HepG2 (cell line): ENCODE results near the gene GASK1A. TPM values are rescaled to one million over a fixed set of nuclear protein-coding genes. Genes with fewer than 3 reads are reported as not detected.

ENCODE experiments used
- ATAC-seq: fragments of 200-7000 bp; cut with Tn5 transposase; 3 replicates; pipeline ENCODE4 v1.9.1; 2020; ENCODE audit warnings: mild to moderate bottlenecking, moderate library complexity
- BruUV-seq: library from RNA; stranded (reverse); fragments of 400-500 nt; replicated peaks from 2 replicates; lab custom pipeline; 2021; lab: Mats Ljungman, UMichigan
- CTCF ChIA-PET: fragments of 300-600 bp; formaldehyde crosslinking; extraction: SDS; loops from one replicate; lab custom pipeline; 2021; ENCODE audit warnings: low total read pairs, inconsistent platforms, low intra/inter-chr PET ratio; lab: Yijun Ruan, JAX
- POLR2A ChIA-PET: fragments of 350-600 bp; sonication (Branson Sonifier 250); formaldehyde crosslinking; loops from one replicate; lab custom pipeline; 2020; ENCODE audit warnings: antibody characterized with exemption, inconsistent platforms; lab: Yijun Ruan, JAX
- DNase-seq: peaks from one replicate; pipeline ENCODE4 v3.0.0-alpha.2; 2015; ENCODE audit warnings: low spot score
- FAIRE-seq: peaks from 3 replicates; lab custom pipeline; 2011; peaks lifted over from hg19 to GRCh38; lab: Jason Lieb, UNC
- H2AFZ ChIP-seq: one replicate; pipeline ENCODE4 v1.6.1; 2011; ENCODE audit warnings: low read length, inconsistent platforms
- H3K27ac ChIP-seq: fragments of 300-600 bp; 3 replicates; pipeline ENCODE4 v1.8.0; 2011; ENCODE audit warnings: mixed run types, mild to moderate bottlenecking, mixed read lengths, low read length, inconsistent platforms; ENCODE audit not compliant: insufficient read depth; ENCODE audit errors: extremely low read length
- H3K27me3 ChIP-seq, 2 experiments: fragments of 200-600 bp in 1 of 2; 2 replicates in 1 of 2; 3 replicates in 1 of 2; pipeline versions ENCODE4 v1.6.0 to v1.8.0; 2011; ENCODE audit warnings: low read length in 2 of 2, mild to moderate bottlenecking in 2 of 2, moderate library complexity in 2 of 2, inconsistent platforms in 1 of 2; ENCODE audit not compliant: insufficient read depth in 2 of 2, control insufficient read depth in 1 of 2
- H3K36me3 ChIP-seq, 2 experiments: fragments of 200-600 bp in 1 of 2; replicated peaks in 1 of 2; 2 replicates in 1 of 2; 3 replicates in 1 of 2; pipeline versions ENCODE4 v1.5.1 to v1.8.0; 2011; ENCODE audit warnings: low read length in 2 of 2, inconsistent platforms in 1 of 2; ENCODE audit not compliant: insufficient read depth in 2 of 2, control insufficient read depth in 1 of 2
- H3K4me1 ChIP-seq: 2 replicates; pipeline ENCODE4 v1.5.1; 2012; ENCODE audit warnings: low read length, inconsistent platforms; ENCODE audit not compliant: insufficient read depth
- H3K4me2 ChIP-seq: 2 replicates; pipeline ENCODE4 v1.6.0; 2011; ENCODE audit warnings: low read depth, low read length, inconsistent platforms
- H3K4me3 ChIP-seq, 3 experiments: fragments of 200-600 bp in 1 of 3; sonication (generic), shearing (Covaris generic) in 1 of 3; replicated peaks in 1 of 3; 2 replicates each; pipeline ENCODE4 v1.5.1; 2011 to 2016; ENCODE audit warnings: low read length in 3 of 3, inconsistent platforms in 2 of 3, low read depth in 2 of 3, mild to moderate bottlenecking in 2 of 3, control low read depth in 1 of 3, mixed read lengths in 1 of 3; ENCODE audit not compliant: insufficient read depth in 1 of 3
- H3K79me2 ChIP-seq: one replicate; pipeline ENCODE4 v1.6.1; 2011; ENCODE audit warnings: low read length, inconsistent platforms; ENCODE audit not compliant: insufficient read depth
- H3K9ac ChIP-seq: 2 replicates; pipeline ENCODE4 v1.6.0; 2011; ENCODE audit warnings: mild to moderate bottlenecking, low read depth, low read length, inconsistent platforms; ENCODE audit not compliant: insufficient read depth
- H3K9me3 ChIP-seq: 2 replicates; pipeline ENCODE4 v1.5.1; 2012; ENCODE audit warnings: mild to moderate bottlenecking, low read length
- H4K20me1 ChIP-seq: 2 replicates; pipeline ENCODE4 v1.6.0; 2011; ENCODE audit warnings: inconsistent platforms, mild to moderate bottlenecking, low read length, moderate library complexity; ENCODE audit not compliant: insufficient read depth
- IKZF1 ChIP-seq: fragments of 450-650 bp; IDR thresholded peaks from 2 replicates; pipeline ENCODE4 v1.7.1; 2016
- ZNF839 ChIP-seq: sonication (generic); formaldehyde crosslinking; IDR thresholded peaks from 2 replicates; pipeline ENCODE4 v1.4.0; 2020; ENCODE audit warnings: missing genetic modification reagents, mild to moderate bottlenecking, borderline replicate concordance
- ZUFSP ChIP-seq: sonication (generic); formaldehyde crosslinking; IDR thresholded peaks from 2 replicates; pipeline ENCODE4 v1.9.0; 2021; ENCODE audit warnings: missing genetic modification reagents, mild to moderate bottlenecking, borderline replicate concordance
- WGBS: methylation state at CpG from one replicate; pipeline ENCODE4 v1.1.6; 2017; ENCODE audit warnings: low lambda C conversion rate; 5-methylcytosine and 5-hydroxymethylcytosine counted together
- in situ Hi-C: cut with HindIII; loops from 2 replicates; pipeline ENCODE4 v1.10.0; 2017; ENCODE audit warnings: low pct_unique_long_range_greater_than_20kb; ENCODE audit not compliant: extremely low pct_ligation_motif_present
- intact Hi-C: fragments of 100-400 bp; cut with micrococcal nuclease; formaldehyde crosslinking; loops from one replicate; pipeline ENCODE4 v1.10.0; 2022; ENCODE audit not compliant: unreplicated experiment
- polyA plus RNA-seq, 8 experiments: library from polyadenylated mRNA; depleted of rRNA in 3 of 8; stranded (reverse) in 7 of 8; unstranded in 1 of 8; fragments of >200 nt; fragmentation: Illumina TruSeq in 4 of 8; extraction: Trizol in 4 of 8; gene quantifications; 2 replicates each; pipeline versions ENCODE4 v1.2.1 to v1.2.3, GENCODE V29; 2011 to 2016; ENCODE audit warnings: low read depth in 4 of 8, missing spikeins in 1 of 8, mixed read lengths in 1 of 8; ENCODE audit not compliant: insufficient read depth in 1 of 8
- total RNA-seq, 5 experiments: library from RNA; depleted of rRNA; stranded (reverse); fragments of >200 nt; fragmentation: Illumina TruSeq; extraction: Trizol; gene quantifications; 2 replicates each; pipeline ENCODE4 v1.2.3, GENCODE V29; 2016; ENCODE audit warnings: low read depth in 1 of 5
- TF ChIP-seq, protein P1 (sequence below), 2 experiments: IDR thresholded peaks; 2 replicates each; pipeline ENCODE4 v1.6.1; 2011 to 2012; ENCODE audit warnings: low read length in 2 of 2, borderline replicate concordance in 1 of 2, low read depth in 1 of 2, mild to moderate bottlenecking in 1 of 2, moderate library complexity in 1 of 2

GASK1A gene
- total and polyA plus RNA-seq, 2 of the 13 experiments (the other 11 are each of a cell fraction or from before 2014, with no cell fraction given) = not detected

DNA sequence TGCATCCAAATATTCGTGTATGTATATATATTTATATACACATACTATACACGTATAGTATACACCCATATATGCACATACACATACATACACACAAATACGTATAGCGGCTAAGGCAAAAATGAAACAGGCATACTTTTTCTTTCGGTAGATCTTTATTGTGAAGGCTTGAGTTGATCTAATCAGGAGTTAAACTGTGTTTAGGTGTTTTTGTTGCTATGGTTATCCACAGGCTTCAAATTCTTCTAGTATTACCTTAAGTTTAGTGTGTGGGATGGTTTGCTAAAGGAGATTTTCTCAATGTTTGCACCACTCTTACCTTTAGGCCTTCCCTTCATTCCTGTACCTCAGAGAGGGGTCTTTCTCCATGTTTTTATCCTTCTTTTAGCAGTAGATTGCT, 45.0 kb upstream of the GASK1A start:
- Histone ChIP-seq H3K27me3 (peaks cover 0 to 6% of the 10 kb centered on the region in 2 experiments; a peak in 1 of 5 replicates), H3K4me2 (no peak overlapping the region), H2AFZ (no peak overlapping the region)
- no peak for DNase-seq
- in situ Hi-C loops = no loop called here
- no peak for FAIRE-seq
- BruUV-seq = no TSS peak
- no peak for TF ChIP-seq ZNF839
- no peak for TF ChIP-seq IKZF1
- TF ChIP-seq, all 625 proteins: peak for 0
- no peaks in the 10 kb centered on the region for H3K9me3 ChIP-seq
- ATAC-seq = no peak
- H3K4me1 ChIP-seq = no peaks in the 10 kb centered on the region
- H4K20me1 ChIP-seq = no peaks in the 10 kb centered on the region
- H3K9ac ChIP-seq = no peak overlapping the region
- WGBS = 42% methylated on average over 5 of the region's 5 CpGs
- H3K36me3 ChIP-seq = no peaks in the 10 kb centered on the region
- POLR2A ChIA-PET = no interaction called here
- H3K4me3 ChIP-seq = no peak overlapping the region
- no peak overlapping the region for H3K27ac ChIP-seq
- intact Hi-C loops = no loop called here
- CTCF ChIA-PET = no interaction called here
- no peaks in the 10 kb centered on the region for H3K79me2 ChIP-seq

DNA sequence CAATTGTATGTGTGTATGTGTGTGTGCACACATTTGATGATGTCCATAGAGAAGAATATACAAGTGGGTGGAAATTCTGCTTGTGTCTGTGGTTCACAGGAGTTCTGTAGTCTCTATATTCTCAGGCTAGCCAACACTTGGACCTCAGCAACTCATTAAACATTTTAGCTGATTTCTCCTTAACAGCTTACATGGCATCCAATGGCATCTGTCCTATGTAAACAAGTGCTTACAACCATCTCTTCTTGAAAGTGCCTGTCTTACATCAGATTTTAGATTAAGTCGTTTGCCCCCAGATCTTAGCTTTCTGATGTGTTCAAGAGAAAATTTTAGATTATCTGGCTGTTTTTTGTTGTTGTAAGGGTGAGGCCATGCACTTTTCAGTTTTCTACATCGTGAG, 44.2 kb upstream of the GASK1A start:
- ATAC-seq (no peak), DNase-seq (no peak), FAIRE-seq (no peak)
- WGBS = 0% methylated on average over 2 of the region's 2 CpGs
- no peaks in the 10 kb centered on the region for H3K9me3 ChIP-seq
- H3K9ac ChIP-seq = no peak overlapping the region
- H3K4me3 ChIP-seq = no peak overlapping the region
- no peaks in the 10 kb centered on the region for H3K4me1 ChIP-seq
- TF ChIP-seq, protein P1, sequence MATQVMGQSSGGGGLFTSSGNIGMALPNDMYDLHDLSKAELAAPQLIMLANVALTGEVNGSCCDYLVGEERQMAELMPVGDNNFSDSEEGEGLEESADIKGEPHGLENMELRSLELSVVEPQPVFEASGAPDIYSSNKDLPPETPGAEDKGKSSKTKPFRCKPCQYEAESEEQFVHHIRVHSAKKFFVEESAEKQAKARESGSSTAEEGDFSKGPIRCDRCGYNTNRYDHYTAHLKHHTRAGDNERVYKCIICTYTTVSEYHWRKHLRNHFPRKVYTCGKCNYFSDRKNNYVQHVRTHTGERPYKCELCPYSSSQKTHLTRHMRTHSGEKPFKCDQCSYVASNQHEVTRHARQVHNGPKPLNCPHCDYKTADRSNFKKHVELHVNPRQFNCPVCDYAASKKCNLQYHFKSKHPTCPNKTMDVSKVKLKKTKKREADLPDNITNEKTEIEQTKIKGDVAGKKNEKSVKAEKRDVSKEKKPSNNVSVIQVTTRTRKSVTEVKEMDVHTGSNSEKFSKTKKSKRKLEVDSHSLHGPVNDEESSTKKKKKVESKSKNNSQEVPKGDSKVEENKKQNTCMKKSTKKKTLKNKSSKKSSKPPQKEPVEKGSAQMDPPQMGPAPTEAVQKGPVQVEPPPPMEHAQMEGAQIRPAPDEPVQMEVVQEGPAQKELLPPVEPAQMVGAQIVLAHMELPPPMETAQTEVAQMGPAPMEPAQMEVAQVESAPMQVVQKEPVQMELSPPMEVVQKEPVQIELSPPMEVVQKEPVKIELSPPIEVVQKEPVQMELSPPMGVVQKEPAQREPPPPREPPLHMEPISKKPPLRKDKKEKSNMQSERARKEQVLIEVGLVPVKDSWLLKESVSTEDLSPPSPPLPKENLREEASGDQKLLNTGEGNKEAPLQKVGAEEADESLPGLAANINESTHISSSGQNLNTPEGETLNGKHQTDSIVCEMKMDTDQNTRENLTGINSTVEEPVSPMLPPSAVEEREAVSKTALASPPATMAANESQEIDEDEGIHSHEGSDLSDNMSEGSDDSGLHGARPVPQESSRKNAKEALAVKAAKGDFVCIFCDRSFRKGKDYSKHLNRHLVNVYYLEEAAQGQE (IDR thresholded peaks at IDR 0.05; ENCODE audit: borderline replicate concordance in 1 of 2, low read depth in 1 of 2, low read length in 2 of 2) = peak in 1 of 2 experiments; percentile 82; a peak in 2 of 4 replicates
- no peak for TF ChIP-seq ZUFSP (CRISPR knock-in tag)
- intact Hi-C loops = no loop called here
- BruUV-seq = no TSS peak
- H2AFZ ChIP-seq = no peak overlapping the region
- ChIA-PET CTCF (no interaction called here), POLR2A (no interaction called here)
- in situ Hi-C loops = no loop called here
- peaks cover 0 to 6% of the 10 kb centered on the region in 2 experiments; a peak in 2 of 5 replicates for H3K27me3 ChIP-seq
- H3K27ac ChIP-seq = no peak overlapping the region
- no peaks in the 10 kb centered on the region for H3K79me2 ChIP-seq
- no peaks in the 10 kb centered on the region for H4K20me1 ChIP-seq
- H3K36me3 ChIP-seq = no peaks in the 10 kb centered on the region
- H3K4me2 ChIP-seq = no peak overlapping the region
